ENCODE data around the gene ELMO3.
A peak's percentile ranks its signal among the peaks of the same experiment; 100 is the strongest.

ELMO3 gene

GRCh38 chr16:67248073-67248400, 49.1 kb downstream of the ELMO3 start:
- Histone ChIP-seq H3K9ac (ENCODE audit: low read length) (peak overlapping the region; percentile 73), H3K36me3 (ENCODE audit: control insufficient read depth, insufficient read depth, low read length) (no peaks in the 10 kb centered on the region), H3K4ac (ENCODE audit: low read depth, low read length) (no peak overlapping the region), H3K56ac (ENCODE audit: low read length) (peak overlapping the region; percentile 90), H3K27me3 (ENCODE audit: insufficient read depth, low read length, poor library complexity) (peaks cover 4% of the 10 kb centered on the region), H3K4me1 (ENCODE audit: control insufficient read depth, low read depth, low read length) (peaks cover 19% of the 10 kb centered on the region), H2BK15ac (replicated peaks; ENCODE audit: low read depth) (no peak overlapping the region), H2BK5ac (ENCODE audit: low read length) (no peak overlapping the region), H4K8ac (ENCODE audit: low read depth, low read length) (no peak overlapping the region), H3K79me2 (ENCODE audit: control insufficient read depth, insufficient read depth, low read length) (peaks cover 6% of the 10 kb centered on the region), H3K4me2 (ENCODE audit: low read length) (peak overlapping the region; percentile 83), H2BK120ac (ENCODE audit: low read depth, low read length) (no peak overlapping the region), H3K23ac (ENCODE audit: low read length) (no peak overlapping the region), H3K79me1 (ENCODE audit: low read length) (peaks cover 7% of the 10 kb centered on the region), H3K18ac (ENCODE audit: low read length) (peak overlapping the region; percentile 89), H4K5ac (ENCODE audit: low read length) (no peak overlapping the region), H3K27ac (ENCODE audit: low read depth, low read length) (no peak overlapping the region), H3K4me3 (ENCODE audit: low read length) (no peak overlapping the region), H2AK5ac (ENCODE audit: low read length) (no peak overlapping the region)
- WGBS (ENCODE audit: extremely low coverage, insufficient coverage, low lambda C conversion rate) = no CpG with 5 or more reads among the region's 7 CpGs
- DNase-seq = no peak

GRCh38 chr16:67248401-67249177, 49.7 kb downstream of the ELMO3 start, which contains the start of gene SLC9A5:
SLC9A5 (plus strand) TSS chr16:67248979; CDS start chr16:67249015, 36 bp downstream.
- Histone ChIP-seq H2BK15ac (replicated peaks; ENCODE audit: low read depth) (peak within 1 kb of the TSS; percentile 37), H3K27ac (ENCODE audit: low read depth, low read length) (no peak within 1 kb of the TSS)

GRCh38 chr16:67249178-67250044, 50.5 kb downstream of the ELMO3 start:
- Histone ChIP-seq H3K4ac (ENCODE audit: low read depth, low read length) (peak overlapping the region; percentile 81), H2BK120ac (ENCODE audit: low read depth, low read length) (no peak overlapping the region), H3K79me1 (ENCODE audit: low read length) (peaks cover 7% of the 10 kb centered on the region), H3K27ac (ENCODE audit: low read depth, low read length) (no peak overlapping the region), H4K8ac (ENCODE audit: low read depth, low read length) (no peak overlapping the region), H2BK5ac (ENCODE audit: low read length) (no peak overlapping the region), H3K27me3 (ENCODE audit: insufficient read depth, low read length, poor library complexity) (peaks cover 4% of the 10 kb centered on the region), H3K36me3 (ENCODE audit: control insufficient read depth, insufficient read depth, low read length) (no peaks in the 10 kb centered on the region), H3K9ac (ENCODE audit: low read length) (peak overlapping the region; percentile 73), H2BK15ac (replicated peaks; ENCODE audit: low read depth) (no peak overlapping the region), H3K4me2 (ENCODE audit: low read length) (peak overlapping the region; percentile 83), H4K5ac (ENCODE audit: low read length) (no peak overlapping the region), H3K4me1 (ENCODE audit: control insufficient read depth, low read depth, low read length) (peaks cover 19% of the 10 kb centered on the region), H3K56ac (ENCODE audit: low read length) (peak overlapping the region; percentile 90), H3K23ac (ENCODE audit: low read length) (peak overlapping the region; percentile 89), H3K79me2 (ENCODE audit: control insufficient read depth, insufficient read depth, low read length) (peaks cover 5% of the 10 kb centered on the region), H2AK5ac (ENCODE audit: low read length) (peak overlapping the region; percentile 69), H3K18ac (ENCODE audit: low read length) (peak overlapping the region; percentile 89), H3K4me3 (ENCODE audit: low read length) (peak overlapping the region; percentile 60)
- WGBS (ENCODE audit: extremely low coverage, insufficient coverage, low lambda C conversion rate) = no CpG with 5 or more reads among the region's 22 CpGs
- DNase-seq = no peak

More at GRCh38 chr16:67248401-67249177, 49.7 kb downstream of the ELMO3 start, which contains the start of gene SLC9A5:
- Histone ChIP-seq H3K23ac (ENCODE audit: low read length) (peak within 1 kb of the TSS; percentile 89), H3K36me3 (ENCODE audit: control insufficient read depth, insufficient read depth, low read length) (no peaks in the 10 kb centered on the region), H3K27me3 (ENCODE audit: insufficient read depth, low read length, poor library complexity) (peaks cover 4% of the 10 kb centered on the region), H3K79me1 (ENCODE audit: low read length) (peaks cover 7% of the 10 kb centered on the region), H3K4me1 (ENCODE audit: control insufficient read depth, low read depth, low read length) (peaks cover 19% of the 10 kb centered on the region), H3K4me2 (ENCODE audit: low read length) (peak within 1 kb of the TSS; percentile 83), H4K5ac (ENCODE audit: low read length) (no peak within 1 kb of the TSS), H3K4me3 (ENCODE audit: low read length) (peak within 1 kb of the TSS; percentile 60), H3K18ac (ENCODE audit: low read length) (peak within 1 kb of the TSS; percentile 89), H2BK5ac (ENCODE audit: low read length) (no peak within 1 kb of the TSS), H2BK120ac (ENCODE audit: low read depth, low read length) (no peak within 1 kb of the TSS), H4K8ac (ENCODE audit: low read depth, low read length) (no peak within 1 kb of the TSS), H2AK5ac (ENCODE audit: low read length) (peak within 1 kb of the TSS; percentile 69), H3K56ac (ENCODE audit: low read length) (peak within 1 kb of the TSS; percentile 90), H3K4ac (ENCODE audit: low read depth, low read length) (peak within 1 kb of the TSS; percentile 81), H3K79me2 (ENCODE audit: control insufficient read depth, insufficient read depth, low read length) (peaks cover 5% of the 10 kb centered on the region), H3K9ac (ENCODE audit: low read length) (peak within 1 kb of the TSS; percentile 73)
- no peak for DNase-seq
- no CpG with 5 or more reads among the region's 75 CpGs for WGBS (ENCODE audit: extremely low coverage, insufficient coverage, low lambda C conversion rate)

GRCh38 chr16:67250045-67250327, 51.1 kb downstream of the ELMO3 start:
- Histone ChIP-seq H3K79me2 (ENCODE audit: control insufficient read depth, insufficient read depth, low read length) (peaks cover 2% of the 10 kb centered on the region), H3K4ac (ENCODE audit: low read depth, low read length) (no peak overlapping the region), H4K5ac (ENCODE audit: low read length) (no peak overlapping the region), H3K79me1 (ENCODE audit: low read length) (peaks cover 3% of the 10 kb centered on the region), H3K36me3 (ENCODE audit: control insufficient read depth, insufficient read depth, low read length) (no peaks in the 10 kb centered on the region), H3K4me1 (ENCODE audit: control insufficient read depth, low read depth, low read length) (peaks cover 13% of the 10 kb centered on the region), H3K27ac (ENCODE audit: low read depth, low read length) (no peak overlapping the region), H3K18ac (ENCODE audit: low read length) (no peak overlapping the region), H2BK5ac (ENCODE audit: low read length) (no peak overlapping the region), H3K23ac (ENCODE audit: low read length) (no peak overlapping the region), H3K9ac (ENCODE audit: low read length) (peak overlapping the region; percentile 73), H3K4me3 (ENCODE audit: low read length) (no peak overlapping the region), H3K4me2 (ENCODE audit: low read length) (no peak overlapping the region), H4K8ac (ENCODE audit: low read depth, low read length) (no peak overlapping the region), H2BK120ac (ENCODE audit: low read depth, low read length) (no peak overlapping the region), H2AK5ac (ENCODE audit: low read length) (no peak overlapping the region), H3K27me3 (ENCODE audit: insufficient read depth, low read length, poor library complexity) (peaks cover 4% of the 10 kb centered on the region), H3K56ac (ENCODE audit: low read length) (peak overlapping the region; percentile 38), H2BK15ac (replicated peaks; ENCODE audit: low read depth) (no peak overlapping the region)
- DNase-seq = no peak
- WGBS (ENCODE audit: extremely low coverage, insufficient coverage, low lambda C conversion rate) = no CpG with 5 or more reads among the region's 4 CpGs

GRCh38 chr16:67252609-67253497, 53.9 kb downstream of the ELMO3 start:
- Histone ChIP-seq H3K9ac (ENCODE audit: low read length) (no peak overlapping the region), H2BK120ac (ENCODE audit: low read depth, low read length) (no peak overlapping the region), H2BK5ac (ENCODE audit: low read length) (no peak overlapping the region), H3K27me3 (ENCODE audit: insufficient read depth, low read length, poor library complexity) (peaks cover 4% of the 10 kb centered on the region), H3K18ac (ENCODE audit: low read length) (no peak overlapping the region), H3K4ac (ENCODE audit: low read depth, low read length) (no peak overlapping the region), H3K4me2 (ENCODE audit: low read length) (no peak overlapping the region), H4K5ac (ENCODE audit: low read length) (no peak overlapping the region), H3K27ac (ENCODE audit: low read depth, low read length) (no peak overlapping the region), H2BK15ac (replicated peaks; ENCODE audit: low read depth) (no peak overlapping the region), H2AK5ac (ENCODE audit: low read length) (no peak overlapping the region), H4K8ac (ENCODE audit: low read depth, low read length) (no peak overlapping the region), H3K56ac (ENCODE audit: low read length) (no peak overlapping the region), H3K36me3 (ENCODE audit: control insufficient read depth, insufficient read depth, low read length) (no peaks in the 10 kb centered on the region), H3K23ac (ENCODE audit: low read length) (no peak overlapping the region), H3K4me1 (ENCODE audit: control insufficient read depth, low read depth, low read length) (peaks cover 9% of the 10 kb centered on the region), H3K79me1 (ENCODE audit: low read length) (no peaks in the 10 kb centered on the region), H3K79me2 (ENCODE audit: control insufficient read depth, insufficient read depth, low read length) (no peaks in the 10 kb centered on the region), H3K4me3 (ENCODE audit: low read length) (no peak overlapping the region)
- no CpG with 5 or more reads among the region's 4 CpGs for WGBS (ENCODE audit: extremely low coverage, insufficient coverage, low lambda C conversion rate)
- no peak for DNase-seq
